ENCODE measurements around the gene CRADD.

DNA sequence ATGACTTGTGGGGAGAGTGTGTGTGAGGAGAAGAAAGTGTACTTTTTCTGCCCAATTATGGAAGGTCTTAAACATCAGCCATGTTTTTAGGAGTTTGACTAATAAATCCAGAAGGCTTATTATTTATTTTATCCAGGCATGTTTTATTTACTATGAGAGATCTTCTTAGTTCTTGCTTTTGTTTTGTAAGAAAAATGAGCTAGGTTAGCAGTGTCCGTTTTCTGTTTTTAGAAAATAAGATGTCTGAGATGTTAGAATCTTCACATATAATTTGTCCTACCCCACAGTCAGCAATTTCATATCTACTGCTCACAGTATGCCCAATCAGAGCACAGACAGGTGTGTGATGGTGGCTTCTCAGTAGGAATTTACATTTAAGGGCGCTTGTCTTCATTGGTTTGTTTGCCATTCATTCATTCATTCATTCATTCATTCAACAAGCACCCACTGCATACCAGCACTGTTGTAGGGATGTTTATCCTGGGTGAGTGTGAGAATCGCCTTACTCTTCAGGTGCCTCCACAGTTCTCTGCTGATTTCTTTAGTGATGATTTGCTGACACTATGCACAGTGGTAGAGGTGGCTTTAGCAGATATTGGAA, 83.2 kb downstream of the CRADD start:
- TF ChIP-seq, protein P1, sequence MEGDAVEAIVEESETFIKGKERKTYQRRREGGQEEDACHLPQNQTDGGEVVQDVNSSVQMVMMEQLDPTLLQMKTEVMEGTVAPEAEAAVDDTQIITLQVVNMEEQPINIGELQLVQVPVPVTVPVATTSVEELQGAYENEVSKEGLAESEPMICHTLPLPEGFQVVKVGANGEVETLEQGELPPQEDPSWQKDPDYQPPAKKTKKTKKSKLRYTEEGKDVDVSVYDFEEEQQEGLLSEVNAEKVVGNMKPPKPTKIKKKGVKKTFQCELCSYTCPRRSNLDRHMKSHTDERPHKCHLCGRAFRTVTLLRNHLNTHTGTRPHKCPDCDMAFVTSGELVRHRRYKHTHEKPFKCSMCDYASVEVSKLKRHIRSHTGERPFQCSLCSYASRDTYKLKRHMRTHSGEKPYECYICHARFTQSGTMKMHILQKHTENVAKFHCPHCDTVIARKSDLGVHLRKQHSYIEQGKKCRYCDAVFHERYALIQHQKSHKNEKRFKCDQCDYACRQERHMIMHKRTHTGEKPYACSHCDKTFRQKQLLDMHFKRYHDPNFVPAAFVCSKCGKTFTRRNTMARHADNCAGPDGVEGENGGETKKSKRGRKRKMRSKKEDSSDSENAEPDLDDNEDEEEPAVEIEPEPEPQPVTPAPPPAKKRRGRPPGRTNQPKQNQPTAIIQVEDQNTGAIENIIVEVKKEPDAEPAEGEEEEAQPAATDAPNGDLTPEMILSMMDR (IDR thresholded peaks at IDR 0.05), result no peak
- TF ChIP-seq POLR2A (IDR thresholded peaks at IDR 0.05), result no peak
